GM19238 (cell line): ENCODE results near the gene GRM2.

Experiments used
- DNase-seq: peaks from one replicate; pipeline ENCODE4 v3.0.0; 2011; ENCODE audit warnings: low spot score; ENCODE audit not compliant: insufficient read length

GRM2 gene

DNA sequence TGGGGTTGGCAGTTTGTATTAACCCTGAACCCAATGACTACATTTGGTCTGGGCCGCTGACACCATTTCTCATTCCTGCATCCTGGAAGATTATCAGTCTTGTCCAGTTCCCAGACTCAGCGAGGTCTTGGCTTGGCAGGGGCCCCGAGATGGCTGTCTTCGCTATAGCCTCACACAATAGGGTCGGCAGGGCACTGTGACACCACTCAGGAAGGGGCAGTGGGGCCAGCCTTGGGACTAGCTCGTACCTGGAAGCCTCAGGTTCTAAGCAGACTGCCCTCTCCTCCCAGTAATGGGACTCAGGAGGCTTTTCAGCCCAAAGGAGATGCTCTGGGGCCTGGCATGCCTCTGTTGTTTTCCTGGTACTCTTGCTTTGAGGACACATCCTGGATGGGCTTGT lies 26.7 kb upstream of the GRM2 start:
- no peak for DNase-seq

DNA sequence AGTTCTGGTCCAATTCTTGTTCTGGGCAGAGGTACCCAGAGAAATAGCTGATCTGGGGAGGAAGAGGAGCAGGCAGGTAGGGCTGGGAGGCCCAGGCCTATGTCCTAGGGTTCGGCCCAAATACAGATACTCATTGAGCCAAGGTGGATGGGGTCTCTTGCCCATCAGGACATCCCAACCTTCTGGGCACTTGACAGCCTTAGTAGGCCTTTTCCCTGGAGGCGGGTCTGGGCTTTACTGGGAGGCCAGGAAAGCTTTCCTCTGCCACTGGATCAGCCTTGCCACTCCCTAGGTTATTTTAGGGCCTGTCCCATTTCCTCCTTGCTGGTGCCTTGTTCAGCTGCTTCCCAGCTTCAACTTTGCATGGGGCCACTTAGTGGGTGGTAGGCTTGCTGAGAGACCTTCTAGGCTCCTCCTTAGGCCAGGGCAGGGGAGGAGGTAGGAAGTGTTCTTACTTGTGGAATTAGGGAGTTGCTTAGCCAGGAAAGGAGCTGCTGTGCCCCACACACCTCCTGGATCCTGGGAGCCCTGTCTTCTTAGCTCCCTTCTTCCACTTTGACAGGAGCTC lies 26.1 kb upstream of the GRM2 start:
- DNase-seq: no peak

DNA sequence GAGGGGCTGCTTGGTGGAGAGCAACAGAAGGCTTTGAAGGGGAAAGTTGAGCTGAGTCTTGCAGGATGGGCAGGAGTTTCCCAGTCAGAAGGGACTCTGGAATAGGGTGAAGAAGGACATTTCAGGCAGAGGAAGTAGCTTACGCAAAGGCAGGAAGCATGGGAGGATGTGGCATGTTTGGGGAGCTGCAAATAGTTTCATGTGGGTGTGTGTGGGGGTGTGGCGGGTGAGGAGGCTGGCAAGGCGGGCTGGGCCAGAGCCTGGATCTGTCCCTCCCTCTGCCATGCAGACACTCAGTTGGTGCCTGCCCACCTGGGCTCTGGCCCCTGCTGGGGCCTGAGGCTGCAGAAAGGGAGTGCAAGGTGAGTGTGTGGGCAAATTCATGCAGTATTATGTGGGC lies 25.4 kb upstream of the GRM2 start:
- no peak for DNase-seq

DNA sequence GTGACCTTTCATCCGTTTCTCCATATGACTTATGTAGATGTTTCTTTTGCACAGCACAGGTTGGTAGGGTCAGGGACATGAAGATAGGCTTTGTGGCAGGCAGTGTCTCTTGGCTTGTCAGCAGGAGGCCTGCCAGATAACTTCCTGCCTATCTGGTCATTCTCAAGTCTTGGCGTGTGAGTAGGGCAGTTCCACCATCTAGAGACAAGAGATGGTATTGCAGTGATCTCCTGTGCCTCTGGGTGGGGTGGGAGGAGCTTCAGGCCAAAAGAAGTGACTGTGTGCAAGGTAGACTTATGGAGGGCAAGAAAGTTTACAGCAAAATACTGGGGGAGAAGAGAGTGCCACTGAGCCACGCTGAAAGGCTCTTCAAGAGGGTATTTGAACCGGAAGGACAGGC lies 24.8 kb upstream of the GRM2 start:
- peak; percentile 91 for DNase-seq

DNA sequence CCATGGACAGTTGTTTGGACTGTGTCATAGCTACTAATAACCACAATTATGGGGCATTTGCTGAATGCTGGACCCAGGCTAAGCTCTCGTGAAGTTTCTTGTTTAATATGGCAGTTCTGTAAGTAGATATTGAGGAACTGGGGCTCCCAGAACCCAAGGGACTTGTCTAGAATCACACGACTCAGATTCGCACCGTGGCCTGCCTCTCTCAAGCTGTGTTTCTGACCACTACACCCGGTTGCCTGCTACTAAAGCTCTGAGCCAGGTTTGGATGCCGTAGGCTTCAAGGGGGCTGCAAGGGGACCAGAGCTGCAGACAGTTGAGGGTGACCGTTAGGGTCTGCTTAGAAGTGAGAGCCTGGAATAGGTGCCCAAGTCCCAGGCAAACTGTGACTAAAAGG lies 24.3 kb upstream of the GRM2 start:
- no peak for DNase-seq

DNA sequence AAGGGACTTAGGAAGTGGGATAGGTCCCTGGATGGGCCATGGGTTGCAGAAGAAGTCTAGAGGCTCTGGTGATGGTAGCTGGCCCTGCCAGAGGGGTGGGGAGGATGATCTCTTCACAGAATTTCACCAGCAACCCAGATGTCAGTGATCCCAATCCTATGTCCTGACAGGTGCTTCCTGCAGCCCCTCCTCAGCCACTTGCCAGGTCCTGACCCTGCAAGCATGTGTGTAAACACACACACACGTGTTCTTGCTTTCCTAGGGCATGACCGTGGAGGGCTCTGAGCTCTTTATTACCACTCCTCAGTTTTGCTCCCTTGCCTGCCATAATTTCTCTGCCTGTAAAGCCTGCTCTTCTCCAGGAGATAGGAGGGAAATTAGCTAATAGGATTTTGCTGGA lies 23.3 kb upstream of the GRM2 start:
- no peak for DNase-seq

DNA sequence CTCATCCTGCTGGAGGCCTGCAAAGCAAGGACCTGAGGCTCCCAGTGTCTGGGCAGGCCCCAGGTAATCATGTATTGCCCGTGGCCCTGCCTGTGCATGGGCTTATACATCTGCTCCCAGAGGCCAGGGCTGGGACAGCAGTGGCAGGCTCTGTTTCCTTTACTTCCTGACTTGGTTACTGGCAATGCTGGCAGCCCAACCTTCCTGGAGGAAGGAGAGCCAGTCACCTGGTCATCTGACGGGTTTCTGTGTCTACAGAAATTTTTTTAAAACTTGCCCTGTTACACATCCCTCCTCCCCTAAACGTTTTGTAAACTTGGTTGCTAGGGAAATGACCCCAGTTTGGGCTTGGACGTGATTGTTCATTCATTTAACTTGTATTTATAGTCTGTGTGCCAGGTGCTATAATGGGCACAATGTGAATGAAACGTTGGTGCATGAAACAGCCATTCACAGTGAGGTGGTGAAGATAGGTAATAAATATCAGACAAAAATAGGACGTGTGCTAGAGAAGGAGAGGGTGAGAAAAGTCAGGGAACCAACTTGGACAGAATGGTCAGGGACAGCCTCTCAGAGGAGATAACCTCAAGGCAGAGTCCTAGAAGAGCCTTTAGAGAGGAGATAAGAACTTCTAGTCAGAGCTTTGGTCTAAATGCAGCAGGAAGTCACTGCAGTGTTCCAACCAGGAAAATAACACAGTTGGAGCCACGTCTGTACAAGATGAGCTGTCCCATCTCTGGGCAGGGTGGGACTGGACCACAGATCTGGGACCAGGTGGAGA lies 21.7 kb upstream of the GRM2 start:
- no peak for DNase-seq

DNA sequence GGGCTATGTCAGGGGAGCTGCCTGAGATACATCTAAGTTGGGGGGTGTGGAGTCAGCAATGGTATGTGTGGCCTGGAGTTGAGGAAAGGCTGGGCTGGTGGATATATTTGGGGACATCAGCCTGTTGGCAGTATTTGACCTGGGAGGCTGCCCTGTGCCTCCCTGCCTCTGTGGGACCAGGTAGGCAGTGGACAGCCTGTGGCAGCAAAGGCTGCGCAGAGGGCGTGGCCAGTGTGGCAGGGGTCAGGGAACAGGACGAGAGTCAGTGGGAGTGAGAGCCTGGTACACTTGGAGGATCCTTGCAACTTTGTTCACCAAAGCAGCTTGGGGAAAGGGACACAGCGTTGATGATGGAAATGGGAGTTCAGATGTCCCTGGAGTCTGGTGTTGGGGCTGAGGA lies 20.8 kb upstream of the GRM2 start:
- no peak for DNase-seq

DNA sequence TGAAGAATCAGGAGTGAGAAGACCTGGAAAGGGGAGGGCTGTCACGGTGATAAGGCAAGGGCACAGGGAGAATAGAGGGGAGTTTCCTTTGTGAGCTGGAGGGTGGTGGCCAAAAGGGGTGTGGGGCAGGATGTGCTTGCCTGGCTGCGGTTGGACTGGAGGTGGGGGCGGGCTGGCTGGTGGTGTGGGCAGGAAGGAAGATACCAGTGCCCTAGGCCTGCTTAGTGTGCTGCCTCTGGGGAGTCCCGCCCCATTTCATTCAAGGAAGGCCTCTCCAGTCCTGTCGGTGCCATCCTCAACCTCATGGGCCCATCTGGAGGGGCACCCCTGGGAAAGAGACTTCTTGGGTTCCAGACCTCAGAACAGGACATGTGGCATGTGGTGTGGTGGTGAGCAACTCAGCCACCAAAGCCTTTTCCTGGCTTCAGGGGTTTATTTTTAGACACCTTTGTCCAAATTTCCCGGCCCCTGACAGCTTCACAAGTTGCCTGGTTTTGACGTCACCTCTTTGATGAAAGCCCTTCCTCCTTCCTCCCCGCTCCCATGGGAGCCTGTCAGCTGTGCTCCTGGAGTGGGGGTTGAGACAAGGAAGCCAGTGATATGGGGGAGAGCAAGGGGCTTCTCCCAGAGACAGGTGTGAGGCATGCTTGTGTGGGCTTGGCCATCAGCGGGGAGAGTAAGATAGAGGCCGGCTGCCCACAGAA lies 20.2 kb upstream of the GRM2 start:
- peak; percentile 72 for DNase-seq

DNA sequence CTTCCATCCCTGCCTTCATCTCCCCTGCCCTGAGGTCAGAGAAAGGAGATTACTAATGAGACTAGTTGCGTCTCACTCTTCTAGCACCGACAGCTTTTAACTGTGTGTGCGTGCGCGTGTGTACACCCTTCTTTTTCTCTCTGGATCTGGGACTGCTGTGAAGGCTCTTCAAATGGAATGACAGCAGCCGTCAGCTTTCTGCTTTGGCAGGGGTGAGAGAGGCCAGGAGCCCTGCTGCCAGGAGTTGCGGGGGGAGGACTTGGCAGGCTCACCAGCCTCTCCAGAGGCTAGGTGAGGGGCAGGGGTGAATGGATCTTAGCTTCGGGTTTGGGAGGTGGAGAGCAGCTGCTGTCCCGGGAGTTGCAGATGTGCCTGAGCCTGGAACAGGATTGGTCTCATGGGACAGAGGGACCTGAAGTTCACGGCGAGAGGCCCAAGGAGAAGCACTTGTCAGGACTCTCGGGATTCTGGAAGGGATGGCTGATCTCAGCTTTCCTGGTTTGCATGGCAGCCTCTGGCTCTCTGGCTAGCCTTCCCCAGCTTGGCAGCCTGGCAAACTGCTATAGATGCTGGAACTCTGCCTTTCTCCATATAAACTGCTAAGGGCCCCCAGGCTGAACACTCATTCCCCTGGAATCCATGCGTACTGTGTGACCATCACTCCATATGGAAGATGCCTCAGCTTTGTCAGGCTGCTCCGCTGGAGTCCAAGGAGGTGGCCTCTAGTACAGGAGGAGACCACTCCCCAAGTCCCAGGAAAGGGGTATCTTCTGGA lies 19.2 kb upstream of the GRM2 start:
- no peak for DNase-seq

DNA sequence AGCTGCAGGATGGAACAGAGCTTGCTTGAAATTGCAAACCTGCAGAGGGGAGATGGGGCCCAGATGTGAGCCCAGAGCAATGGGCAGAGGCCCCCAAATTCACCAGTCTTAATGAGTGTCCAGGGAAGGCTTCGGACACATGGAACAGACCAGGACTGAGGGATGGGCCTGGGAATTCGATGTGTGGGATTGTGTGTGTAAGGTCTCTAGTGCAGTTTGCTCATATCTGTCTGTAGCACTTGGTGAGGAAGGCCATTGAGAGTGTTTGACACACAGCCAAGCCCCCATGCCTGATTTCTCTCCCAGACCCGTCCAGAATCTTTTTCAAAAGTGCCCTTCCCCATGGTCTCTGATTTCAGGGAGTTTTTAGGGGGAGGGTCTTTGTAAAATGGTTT lies 18.7 kb upstream of the GRM2 start:
- DNase-seq: no peak

DNA sequence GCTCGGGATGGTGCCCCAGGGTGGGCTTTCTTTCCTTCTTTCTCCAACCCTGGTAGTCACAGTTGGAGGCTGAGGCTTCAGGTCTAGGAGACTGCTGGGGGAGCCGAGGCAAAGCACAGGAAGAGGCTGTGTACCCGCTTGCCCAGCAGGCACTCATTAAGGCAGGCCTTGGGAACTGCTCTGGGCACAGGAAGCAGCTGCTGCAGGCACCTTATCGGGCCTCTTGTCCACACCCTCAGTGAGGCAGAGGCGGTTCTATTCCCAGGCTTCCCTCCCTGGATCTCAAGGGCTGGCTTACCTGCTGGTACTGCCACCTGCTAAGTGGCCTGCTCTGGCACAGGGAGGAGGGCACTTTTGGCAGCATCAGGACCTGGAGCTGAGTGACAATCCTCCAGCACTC lies 15.8 kb upstream of the GRM2 start:
- DNase-seq: no peak

DNA sequence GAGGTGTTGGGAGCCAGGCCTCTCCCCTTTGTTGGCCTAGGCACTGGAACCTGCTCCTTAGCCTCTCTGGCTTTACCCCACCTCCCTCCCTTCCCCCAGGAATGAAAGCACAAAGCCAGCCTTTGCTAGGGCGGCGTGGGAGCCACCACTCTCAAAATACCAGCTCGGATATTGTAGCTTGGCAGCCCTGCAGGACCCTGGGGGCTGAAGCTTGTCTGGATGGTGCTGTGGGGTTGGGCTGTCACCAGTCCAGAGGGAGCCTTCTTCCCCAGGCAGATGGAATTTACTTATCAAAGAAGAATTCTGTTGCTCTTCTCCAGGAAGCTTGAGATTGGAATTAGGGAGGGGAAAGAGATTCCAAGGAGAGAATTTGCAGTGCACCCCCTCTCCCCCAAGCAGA lies 14.9 kb upstream of the GRM2 start:
- no peak for DNase-seq

DNA sequence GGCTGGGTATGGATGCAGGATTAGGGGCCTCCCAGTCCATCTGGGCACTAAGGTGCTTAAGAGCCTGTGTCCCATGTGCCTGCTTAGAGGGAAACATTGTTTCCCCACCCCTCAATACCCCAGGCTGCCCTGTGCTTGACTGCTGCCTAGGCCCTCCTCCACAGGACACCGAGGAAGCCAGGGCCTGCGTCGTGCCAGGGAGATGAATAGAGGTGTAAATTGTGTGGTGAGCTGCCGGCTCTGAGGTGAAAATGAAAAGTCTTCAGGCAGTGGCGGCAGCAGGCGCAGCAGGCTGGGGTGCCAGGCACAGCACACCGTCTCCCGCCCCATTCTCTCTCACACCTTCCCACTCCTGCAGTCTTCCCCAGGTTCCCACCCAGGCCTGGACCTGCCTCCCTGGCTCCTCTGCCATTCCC lies 13.9 kb upstream of the GRM2 start:
- DNase-seq: no peak

DNA sequence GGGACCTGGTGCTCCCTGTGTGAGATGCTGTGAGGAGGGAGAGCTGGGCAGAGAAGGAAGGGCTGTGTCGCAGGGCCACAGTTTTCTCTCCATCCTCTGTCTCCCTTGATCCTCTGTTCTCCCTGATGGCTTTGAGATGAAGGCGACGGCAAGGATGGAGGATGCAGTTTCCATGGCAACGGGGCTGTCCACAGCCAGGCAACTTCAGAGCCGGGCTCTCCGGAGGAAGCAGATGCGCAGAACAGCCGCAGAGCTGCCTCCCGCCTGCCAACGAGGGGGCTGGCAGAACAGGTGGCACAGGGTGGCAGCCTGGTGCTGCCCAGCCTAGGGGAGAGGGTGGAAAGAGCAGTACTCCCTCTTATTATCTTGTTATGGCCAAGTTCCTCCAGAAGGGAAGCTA lies 9.9 kb upstream of the GRM2 start:
- no peak for DNase-seq

DNA sequence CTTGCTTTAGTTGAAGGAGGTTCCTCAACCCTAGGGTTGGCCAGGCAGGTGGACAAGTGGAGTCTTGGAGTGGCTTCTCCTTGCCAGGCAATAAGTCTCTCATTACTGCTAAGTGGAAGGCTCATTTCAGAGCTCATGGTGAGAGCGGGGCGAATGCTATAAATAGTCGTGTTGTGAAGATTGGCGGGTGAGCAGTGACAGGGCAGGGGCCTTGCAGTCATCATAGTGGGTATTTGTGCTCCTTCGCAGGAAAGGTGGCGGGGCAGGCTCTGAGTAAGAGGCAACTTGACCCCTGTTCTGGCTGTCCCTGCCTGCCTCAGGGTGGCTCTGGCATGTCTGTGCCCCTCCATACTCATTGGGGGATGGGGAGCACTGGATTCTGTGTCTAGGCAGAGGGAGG lies 8.7 kb upstream of the GRM2 start:
- DNase-seq: no peak

DNA sequence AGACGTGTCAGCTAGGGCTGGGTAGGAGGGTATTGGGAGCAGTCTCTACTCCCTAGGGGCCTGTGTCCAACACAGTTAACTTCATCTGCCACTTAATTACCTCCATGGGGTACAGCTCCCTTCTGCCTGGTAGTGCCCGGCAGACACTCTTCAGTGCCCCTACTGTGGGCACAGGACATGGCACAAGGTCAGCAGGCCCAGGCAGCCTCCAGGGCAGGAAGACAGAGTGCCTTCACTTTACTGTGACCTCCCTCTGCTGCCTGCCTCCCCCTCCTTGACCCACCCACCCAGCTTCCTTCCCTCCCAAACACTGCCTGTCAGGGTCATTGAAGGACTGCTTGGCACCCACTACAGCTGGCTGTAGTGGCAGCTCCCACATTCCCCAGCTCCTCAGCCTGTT lies 6.5 kb upstream of the GRM2 start:
- DNase-seq: no peak

DNA sequence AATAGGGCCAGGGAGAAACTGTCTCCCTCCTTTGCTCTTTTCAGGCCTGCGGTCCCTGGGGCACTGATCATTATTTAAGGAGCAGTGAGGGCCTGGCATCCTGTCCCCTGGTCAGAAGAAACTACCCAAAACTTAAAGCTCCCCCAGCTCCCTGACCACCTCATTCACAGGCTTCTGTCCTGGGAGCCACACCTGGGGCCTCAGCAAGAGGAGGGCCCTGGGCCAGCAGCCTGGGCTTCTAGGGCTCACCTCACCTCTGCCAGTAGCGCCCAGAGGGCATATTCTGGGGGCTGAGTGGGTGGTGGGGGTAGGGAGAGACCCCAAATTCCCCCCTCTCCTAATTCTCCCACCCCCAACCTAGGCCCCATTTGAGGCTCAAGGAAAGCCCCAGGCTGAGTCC lies 4.7 kb upstream of the GRM2 start:
- no peak for DNase-seq

DNA sequence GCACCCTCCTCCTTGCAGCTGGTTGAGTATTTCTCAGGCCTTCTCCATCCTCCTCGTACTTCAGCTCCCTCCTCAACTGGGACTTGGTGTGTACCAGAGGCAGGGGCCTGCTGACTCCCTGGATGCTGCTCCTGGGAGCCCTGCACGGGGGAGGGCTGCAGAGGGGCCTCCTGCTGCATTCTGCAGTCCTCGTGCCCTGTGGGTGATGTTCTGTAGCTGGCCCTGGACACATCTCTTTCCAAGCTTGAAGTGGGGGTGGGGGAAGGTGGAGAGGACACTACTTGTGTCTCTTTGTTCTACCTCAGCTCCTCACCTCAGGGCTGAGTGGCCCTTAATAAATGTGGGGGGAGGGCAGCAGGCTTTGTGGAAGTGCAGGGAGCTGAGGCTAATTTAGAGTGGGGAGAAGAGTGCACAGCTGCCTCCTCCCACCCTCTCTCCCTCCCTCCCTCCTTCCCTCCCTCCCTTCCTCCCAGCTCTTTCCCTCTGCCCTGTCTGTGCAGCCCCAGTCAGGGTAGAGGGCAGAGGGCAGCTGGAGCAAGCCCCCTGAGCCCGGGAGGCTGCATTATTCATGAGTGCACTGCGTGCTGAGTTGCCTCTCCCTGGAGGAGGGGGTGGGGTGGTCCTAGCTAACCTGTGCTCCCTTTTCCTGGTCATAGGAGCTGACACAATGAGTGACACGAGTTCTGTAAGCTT lies 3.7 kb upstream of the GRM2 start:
- no peak for DNase-seq

DNA sequence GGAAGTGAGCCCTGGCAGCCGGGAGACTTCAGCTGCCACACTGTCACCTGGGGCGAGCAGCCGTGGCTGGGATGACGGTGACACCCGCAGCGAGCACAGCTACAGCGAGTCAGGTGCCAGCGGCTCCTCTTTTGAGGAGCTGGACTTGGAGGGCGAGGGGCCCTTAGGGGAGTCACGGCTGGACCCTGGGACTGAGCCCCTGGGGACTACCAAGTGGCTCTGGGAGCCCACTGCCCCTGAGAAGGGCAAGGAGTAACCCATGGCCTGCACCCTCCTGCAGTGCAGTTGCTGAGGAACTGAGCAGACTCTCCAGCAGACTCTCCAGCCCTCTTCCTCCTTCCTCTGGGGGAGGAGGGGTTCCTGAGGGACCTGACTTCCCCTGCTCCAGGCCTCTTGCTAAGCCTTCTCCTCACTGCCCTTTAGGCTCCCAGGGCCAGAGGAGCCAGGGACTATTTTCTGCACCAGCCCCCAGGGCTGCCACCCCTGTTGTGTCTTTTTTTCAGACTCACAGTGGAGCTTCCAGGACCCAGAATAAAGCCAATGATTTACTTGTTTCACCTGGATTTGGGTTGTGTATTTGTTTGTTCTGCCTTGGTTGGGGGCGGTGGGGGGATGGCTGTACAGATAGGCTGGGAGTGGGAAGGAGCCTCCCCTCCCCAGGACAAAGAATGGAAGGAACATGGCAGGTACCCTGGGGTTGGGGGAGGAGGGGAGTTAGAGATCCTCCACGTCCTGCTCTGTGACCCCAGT lies 2.9 kb upstream of the GRM2 start:
- no peak for DNase-seq

DNA sequence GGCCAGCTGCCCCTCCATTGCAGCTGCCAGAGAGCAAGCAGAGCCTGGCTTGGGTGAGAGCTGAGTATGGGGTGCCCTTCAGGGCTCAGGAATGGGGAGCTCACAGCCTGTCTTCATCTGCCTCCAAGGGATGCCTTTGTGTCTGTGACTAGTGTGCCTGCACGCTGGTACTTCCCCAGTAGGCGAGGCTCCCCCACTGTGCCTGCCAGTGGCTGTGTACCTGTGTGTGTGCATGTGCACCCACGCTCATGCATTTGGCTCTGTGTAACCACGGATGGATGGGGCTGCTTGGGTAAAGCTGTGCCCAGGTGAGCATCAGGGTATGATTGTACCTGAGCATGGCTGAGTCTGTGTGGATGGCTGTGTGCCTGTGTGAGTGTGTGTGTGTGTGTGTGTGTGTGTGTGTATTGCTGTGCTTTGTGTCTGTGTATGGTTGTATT lies 2.3 kb upstream of the GRM2 start:
- no peak for DNase-seq
